ENCODE measurements around the gene ZSWIM4.

Gene ZSWIM4

GRCh38 chr19:13880059-13881043 is 85.1 kb downstream of the ZSWIM4 start:
- DNase-seq, result peak; percentile 98

- no peak for DNase-seq
Observed at GRCh38 chr19:13881251-13881691, 86.0 kb downstream of the ZSWIM4 start.
